SIG-M5 treated with dmso at 0.1 percent for 504 hours (cell line): ENCODE data around the gene LOXL3.
A peak's percentile ranks its signal among the peaks of the same experiment; 100 is the strongest.

Source experiments
- DNase-seq: peaks from one replicate; lab custom pipeline; 2025; ENCODE audit not compliant: unreplicated experiment; lab: John Stamatoyannopoulos, UW

LOXL3 gene

DNA sequence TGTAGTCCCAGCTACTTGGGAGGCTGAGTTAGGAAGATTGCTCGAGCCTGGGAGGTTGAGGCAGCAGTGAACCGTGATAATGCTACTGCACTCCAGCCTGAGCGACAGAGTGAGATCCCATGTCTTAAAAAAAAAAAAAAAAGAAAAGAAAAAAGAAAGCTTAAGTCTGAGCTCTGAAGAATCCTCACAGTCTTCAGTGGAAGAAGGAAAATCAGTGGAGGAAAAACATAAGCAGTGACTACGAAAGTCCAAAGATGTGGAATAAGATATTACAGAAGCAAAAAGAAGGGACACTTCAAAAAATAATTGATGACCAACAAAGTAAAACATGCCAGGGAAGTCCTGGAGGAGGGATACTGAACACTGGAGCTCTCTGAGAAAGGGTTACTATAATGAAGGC lies 43.5 kb downstream of the LOXL3 start:
- no peak for DNase-seq

- no peak for DNase-seq
Measured at GRCh38 chr2:74507926-74508520, 45.7 kb downstream of the LOXL3 start.

- peak; percentile 95 for DNase-seq
Measured at GRCh38 chr2:74507145-74507925, 46.4 kb downstream of the LOXL3 start, which contains the start of gene PCGF1. Gene PCGF1, minus strand, starts transcription at chr2:74507695. Its CDS starts 27 bp downstream, at chr2:74507668.

DNA sequence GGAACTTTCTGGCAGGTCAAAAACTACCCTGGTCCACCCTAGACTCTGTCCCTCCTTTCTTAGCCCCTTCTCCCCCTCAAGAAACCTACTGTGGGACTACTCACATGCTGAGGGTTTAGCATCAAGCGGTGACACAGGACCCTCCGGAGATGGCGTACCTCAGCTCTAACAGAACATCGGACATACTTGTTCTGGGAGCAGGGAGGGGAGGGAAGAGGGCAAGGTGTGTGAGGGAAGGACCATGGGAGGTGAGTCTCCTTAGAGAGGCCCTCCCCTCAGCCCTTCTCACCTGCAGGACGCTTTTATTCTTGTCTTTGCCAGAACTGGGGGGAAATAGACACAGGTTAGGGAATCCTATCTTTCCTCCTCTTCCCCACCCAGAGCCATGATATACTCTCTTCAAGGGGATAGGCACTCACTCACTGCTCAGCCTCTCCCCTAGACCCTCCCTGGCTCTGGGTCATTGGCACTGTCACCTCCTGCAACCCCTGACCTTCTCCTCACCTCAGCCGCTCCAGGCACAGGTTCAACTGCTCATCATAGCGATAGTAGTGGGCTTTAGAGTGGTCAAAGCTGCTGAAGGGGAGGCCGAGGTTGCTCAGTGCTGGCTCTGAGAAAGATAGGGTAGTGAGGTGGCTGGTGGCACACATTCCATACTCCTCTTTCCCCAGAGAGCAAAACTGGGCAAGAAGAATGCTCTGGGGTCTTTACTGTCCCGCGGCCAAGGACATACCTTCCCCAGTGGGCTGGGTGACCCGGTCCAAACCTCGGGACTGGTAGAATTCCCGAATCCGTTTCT lies 48.1 kb downstream of the LOXL3 start:
- DNase-seq = no peak

DNA sequence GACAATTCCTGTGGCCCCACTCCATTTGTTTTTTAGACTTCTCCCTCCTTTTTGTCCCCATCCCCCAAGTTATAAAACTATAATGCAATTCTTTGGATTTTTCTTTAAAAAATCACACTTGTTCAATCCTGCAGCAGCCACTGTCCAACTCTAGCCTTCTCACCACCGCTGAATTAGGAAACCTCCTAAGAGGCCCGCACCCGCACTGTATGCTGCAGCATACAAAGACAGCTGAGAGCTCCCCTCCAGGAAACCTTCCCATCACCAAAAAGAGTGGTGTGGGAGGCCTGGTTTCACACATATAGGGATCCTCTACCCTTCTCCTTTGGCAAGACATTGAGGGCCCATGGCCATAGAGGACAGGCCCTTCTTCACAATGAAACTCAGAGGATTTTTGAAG lies 49.2 kb downstream of the LOXL3 start:
- no peak for DNase-seq

- no peak for DNase-seq
Measured at GRCh38 chr2:74503506-74504475, 50.0 kb downstream of the LOXL3 start.

DNA sequence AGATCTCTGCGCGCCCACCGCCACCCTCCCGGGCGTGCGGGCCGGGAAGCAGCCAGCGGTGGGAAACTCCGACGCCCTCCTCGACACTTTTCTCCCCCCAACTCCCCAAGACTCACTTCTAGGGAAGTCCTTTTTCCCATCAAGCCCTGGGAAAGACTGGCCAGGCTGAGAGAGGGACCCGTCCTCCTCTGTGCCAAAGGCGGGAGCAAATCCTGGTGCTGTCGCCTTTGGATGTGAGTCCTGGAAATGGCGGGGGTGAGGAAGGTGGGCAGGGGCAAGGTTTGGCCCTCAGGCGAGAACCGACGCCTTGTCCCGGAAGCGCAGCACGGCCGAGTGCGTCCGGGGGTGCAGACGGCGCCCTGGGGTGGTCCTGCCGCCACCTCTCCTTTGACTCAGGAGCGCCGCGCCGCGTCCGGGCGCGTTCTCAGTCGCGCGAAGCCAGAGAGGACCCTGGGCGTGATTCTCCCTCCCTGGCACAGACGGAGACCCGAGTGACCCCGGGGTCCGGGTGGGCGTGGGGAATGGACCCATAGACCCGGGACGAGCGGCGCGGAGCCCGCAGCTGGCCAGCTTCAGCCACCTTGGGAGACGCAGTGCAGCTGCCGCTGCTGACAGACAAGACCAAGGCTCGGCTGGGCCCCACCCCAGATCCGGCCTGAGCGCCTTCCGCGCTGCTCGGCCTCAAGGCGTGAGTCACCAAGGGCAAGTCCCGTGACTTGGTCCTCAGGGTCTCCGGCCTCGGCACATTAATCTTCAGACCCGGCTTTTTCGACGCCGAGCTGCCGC lies 50.8 kb downstream of the LOXL3 start:
- DNase-seq = peak; percentile 45

DNA sequence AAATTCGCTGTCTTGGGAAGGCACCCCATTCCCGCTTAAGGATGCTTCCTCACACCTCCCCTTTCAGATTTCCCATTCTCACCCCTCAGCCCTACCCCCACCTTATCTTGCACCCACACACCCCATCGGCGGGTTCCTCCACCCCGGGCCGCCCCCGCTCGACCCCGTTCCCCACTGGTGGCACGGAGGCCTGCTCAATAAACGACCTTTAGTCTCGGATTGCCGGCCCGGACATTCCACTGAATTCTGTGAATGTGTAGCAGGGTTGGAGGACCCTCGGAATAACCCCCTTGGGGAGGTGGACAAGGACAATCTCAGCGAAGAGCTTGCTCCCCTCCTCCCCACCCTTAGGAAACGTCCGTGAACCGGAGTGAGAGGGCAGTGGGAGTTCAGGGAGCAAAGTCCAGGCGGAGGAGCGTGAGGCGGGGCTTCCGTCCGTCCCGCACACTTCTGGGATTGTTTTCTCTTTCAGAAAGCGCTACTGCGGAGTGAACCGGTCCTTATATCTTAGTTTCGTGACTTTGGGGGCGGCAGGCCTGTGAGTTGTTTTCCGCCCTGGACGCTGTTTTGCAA lies 51.5 kb downstream of the LOXL3 start:
- no peak for DNase-seq

DNA sequence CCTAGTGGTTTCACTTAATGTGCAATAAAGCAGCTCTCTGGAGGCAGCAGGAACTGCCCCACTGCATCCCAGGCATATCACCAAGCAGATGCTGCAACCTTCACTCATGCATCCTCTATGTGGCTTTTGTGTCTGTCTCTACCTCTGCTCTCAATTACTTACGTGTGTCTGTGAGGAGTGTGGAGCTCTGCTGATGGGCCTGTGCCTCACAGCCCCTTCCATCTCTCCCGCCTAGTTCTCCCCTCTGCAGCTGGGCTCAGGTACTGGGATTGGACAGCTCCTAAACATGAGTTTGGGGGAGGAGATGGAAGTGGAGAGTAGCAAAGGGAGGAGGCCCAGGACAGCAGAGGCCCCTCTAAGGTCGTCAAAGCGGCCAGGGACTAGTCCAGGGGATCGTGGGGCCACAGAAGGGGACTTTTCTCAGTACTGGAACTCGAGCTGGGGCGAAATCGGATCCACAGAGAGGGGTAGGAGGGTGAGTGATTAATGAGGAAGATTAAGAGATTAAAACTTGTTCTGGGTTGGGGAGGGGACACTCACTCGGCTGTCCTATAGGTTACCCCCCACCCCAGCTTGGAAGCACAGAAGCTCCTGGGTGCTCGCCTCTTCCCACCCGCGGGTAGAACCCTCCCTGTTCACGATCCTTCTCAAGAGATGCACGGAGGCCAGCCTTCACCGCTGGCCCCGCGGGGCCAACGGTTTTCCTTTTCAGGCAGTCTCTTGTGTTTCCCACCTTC lies 52.2 kb downstream of the LOXL3 start:
- DNase-seq = no peak

- no peak for DNase-seq
Measured at GRCh38 chr2:74500578-74500946, 53.2 kb downstream of the LOXL3 start.

DNA sequence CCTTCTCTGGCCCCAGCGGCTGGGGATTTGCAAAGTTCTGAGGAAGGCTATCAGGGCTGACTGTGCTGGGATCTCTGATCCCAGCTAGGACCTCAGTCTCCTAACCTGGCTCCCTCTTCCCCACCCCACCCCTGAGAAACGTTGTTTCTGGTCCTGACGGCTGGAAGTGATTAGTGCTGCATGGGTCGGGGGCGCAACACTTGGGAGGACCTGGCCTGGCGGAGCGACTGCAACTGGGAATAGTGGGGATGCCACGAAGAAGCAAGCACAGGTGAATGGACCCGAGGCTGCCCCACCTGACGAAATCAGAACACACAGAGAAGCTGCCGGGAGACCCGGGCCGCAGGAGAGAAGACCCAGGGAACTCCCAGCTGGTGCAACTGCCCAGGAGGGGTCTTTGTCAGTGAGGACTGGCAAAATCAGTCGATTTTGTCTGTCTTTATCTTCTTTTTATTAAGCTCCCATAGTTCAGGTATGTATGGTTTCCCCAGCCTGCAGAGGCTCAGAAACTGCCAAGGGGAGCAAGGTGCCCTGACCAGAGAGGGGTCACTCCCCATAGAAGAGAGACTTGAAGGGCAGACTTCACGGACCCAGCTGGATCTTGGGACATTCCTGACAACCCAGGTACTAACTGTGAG lies 53.7 kb downstream of the LOXL3 start:
- DNase-seq = no peak

GRCh38 chr2:74499267-74499939 lies 54.3 kb downstream of the LOXL3 start, which contains the start of gene LBX2:
Gene LBX2, minus strand, starts transcription at chr2:74499603. Its CDS starts 66 bp downstream, at chr2:74499537.
- no peak for DNase-seq

DNA sequence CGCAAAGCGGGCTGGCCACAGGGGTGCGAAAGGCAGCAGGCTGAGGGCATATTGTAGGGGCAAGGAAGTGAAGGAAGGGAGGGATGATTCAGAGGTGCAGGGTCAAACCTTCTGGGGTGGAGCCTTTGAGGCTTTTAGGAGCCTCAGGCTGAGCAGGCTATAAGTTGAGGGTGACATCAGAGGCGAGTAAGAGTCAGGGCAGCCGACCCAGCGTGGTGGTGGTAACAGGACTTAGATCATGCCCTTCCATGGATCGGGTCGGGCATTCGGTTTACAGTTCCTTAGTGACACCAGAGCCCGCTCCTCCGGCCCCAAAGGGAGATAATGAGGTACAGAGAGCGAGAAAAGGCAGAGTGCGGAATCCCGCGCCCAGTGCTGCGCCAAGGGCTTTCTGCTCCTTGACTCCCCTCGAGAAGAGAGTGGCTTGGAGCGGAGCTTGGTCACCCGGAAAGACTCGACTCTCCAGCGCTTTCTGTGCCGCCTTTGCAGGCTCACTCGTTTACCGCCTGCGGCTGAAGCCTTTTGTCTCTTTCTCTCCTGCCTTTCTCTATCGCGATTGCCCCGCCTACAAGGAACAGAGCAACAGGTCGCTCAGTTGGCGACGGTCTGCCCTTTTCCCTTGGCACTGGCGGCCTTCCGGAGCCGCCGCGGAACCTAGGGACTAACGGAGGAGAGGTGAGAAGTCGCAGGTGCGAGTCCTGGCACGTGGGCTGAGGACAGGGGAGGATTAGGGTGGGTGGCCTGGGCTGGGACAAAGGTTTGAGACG lies 55.1 kb downstream of the LOXL3 start:
- DNase-seq = peak; percentile 38

GRCh38 chr2:74497777-74498499 lies 55.8 kb downstream of the LOXL3 start:
- no peak for DNase-seq

GRCh38 chr2:74496997-74497776 lies 56.6 kb downstream of the LOXL3 start:
- DNase-seq = no peak

GRCh38 chr2:74495440-74495839 lies 58.3 kb downstream of the LOXL3 start:
- no peak for DNase-seq
